GM12873 (cell line): ENCODE results near the gene RSAD2.

Source experiments
- CTCF ChIP-seq: IDR thresholded peaks from 2 replicates; pipeline ENCODE4 v1.5.1; 2012; ENCODE audit warnings: low read depth, mild to moderate bottlenecking, moderate library complexity, low read length, control low read depth; ENCODE audit not compliant: insufficient read depth; ENCODE audit errors: missing control alignments

The RSAD2 gene

GRCh38 chr2:6917071-6917760 is 39.6 kb downstream of the RSAD2 start, which contains the start of gene RNF144A:
Gene RNF144A (plus strand): TSS chr2:6917412. CDS start chr2:6996927, 79,515 bp downstream.
- TF ChIP-seq CTCF = peak; percentile 49

- no peak for TF ChIP-seq CTCF
Measured at GRCh38 chr2:6917761-6918421, 40.3 kb downstream of the RSAD2 start.

GRCh38 chr2:6919901-6920742 is 42.5 kb downstream of the RSAD2 start:
- no peak for TF ChIP-seq CTCF

GRCh38 chr2:6920743-6921064 is 43.1 kb downstream of the RSAD2 start:
- TF ChIP-seq CTCF = no peak

- no peak for TF ChIP-seq CTCF
Measured at GRCh38 chr2:6921321-6921922, 43.8 kb downstream of the RSAD2 start.

- TF ChIP-seq CTCF = peak; percentile 31
Measured at GRCh38 chr2:6922201-6922656, 44.7 kb downstream of the RSAD2 start.
